Nephron progenitor cell (in vitro differentiated cells): ENCODE measurements around the gene SRSF3.
"Not testable (repeated sequence)": the region's sequence is repeated elsewhere in the genome, so short reads cannot be mapped to it uniquely, and the experiment has no call there.

ENCODE experiments used
- DNase-seq: peaks from one replicate; pipeline ENCODE4 v3.0.0; 2021
- H3K27ac Mint-ChIP-seq: 2 replicates; pipeline ENCODE4 v1.8.0; 2021; ENCODE audit warnings: mild to moderate bottlenecking, moderate library complexity, mixed read lengths
- H3K27me3 Mint-ChIP-seq: 2 replicates; pipeline ENCODE4 v1.8.0; 2021; ENCODE audit warnings: mild to moderate bottlenecking, low read depth, mixed read lengths; ENCODE audit not compliant: poor library complexity
- H3K36me3 Mint-ChIP-seq: 2 replicates; pipeline ENCODE4 v1.8.0; 2021; ENCODE audit warnings: low read depth, mixed read lengths
- H3K4me1 Mint-ChIP-seq: 2 replicates; pipeline ENCODE4 v1.8.0; 2021; ENCODE audit warnings: mixed read lengths
- H3K4me3 Mint-ChIP-seq: 2 replicates; pipeline ENCODE4 v1.8.0; 2021; ENCODE audit warnings: mild to moderate bottlenecking, moderate library complexity, mixed read lengths
- H3K9me3 Mint-ChIP-seq: 2 replicates; pipeline ENCODE4 v1.8.0; 2021; ENCODE audit warnings: mild to moderate bottlenecking, moderate library complexity, mixed read lengths
- TF ChIP-seq, protein P1 (sequence below): fragments of 200-600 bp; sonication (generic); IDR thresholded peaks from 2 replicates; pipeline ENCODE4 v1.5.0; 2021; ENCODE audit warnings: antibody characterized with exemption

SRSF3 gene

DNA sequence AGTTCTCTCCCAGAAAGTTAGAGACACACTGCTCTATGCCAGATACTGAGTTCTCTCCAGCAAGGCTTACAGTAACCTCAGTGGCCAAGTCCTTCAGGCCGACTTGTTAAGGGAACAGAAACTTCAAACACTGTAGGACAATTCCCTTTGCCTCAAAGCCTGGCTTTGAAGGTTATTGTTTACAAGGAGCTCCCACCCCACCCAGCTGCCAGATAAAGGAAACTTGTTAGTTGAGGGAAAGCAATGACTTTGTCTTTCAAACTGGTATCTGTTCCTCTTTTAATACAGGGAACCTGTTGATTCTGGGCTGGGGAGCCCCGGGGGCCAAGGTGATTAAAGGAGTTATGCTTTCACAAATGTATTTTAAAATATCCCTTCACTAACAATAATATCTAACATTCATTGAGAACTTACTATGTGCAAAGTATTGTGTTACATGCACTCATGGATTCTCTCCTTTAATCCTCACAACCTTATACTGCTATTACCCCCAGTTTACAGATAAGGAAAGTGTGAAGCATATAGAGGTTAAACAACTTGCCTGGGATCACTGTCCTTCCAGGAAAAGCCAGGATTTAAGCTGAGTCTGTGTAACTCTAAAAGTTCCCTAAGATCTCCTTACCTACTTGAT lies 56.8 kb downstream of the SRSF3 start:
- Mint-ChIP-seq H3K9me3 (no peaks in the 10 kb centered on the region), H3K36me3 (no peaks in the 10 kb centered on the region), H3K27ac (no peak overlapping the region), H3K4me3 (no peak overlapping the region), H3K27me3 (peaks cover 6% of the 10 kb centered on the region), H3K4me1 (peaks cover 53% of the 10 kb centered on the region)
- TF ChIP-seq, protein P1, sequence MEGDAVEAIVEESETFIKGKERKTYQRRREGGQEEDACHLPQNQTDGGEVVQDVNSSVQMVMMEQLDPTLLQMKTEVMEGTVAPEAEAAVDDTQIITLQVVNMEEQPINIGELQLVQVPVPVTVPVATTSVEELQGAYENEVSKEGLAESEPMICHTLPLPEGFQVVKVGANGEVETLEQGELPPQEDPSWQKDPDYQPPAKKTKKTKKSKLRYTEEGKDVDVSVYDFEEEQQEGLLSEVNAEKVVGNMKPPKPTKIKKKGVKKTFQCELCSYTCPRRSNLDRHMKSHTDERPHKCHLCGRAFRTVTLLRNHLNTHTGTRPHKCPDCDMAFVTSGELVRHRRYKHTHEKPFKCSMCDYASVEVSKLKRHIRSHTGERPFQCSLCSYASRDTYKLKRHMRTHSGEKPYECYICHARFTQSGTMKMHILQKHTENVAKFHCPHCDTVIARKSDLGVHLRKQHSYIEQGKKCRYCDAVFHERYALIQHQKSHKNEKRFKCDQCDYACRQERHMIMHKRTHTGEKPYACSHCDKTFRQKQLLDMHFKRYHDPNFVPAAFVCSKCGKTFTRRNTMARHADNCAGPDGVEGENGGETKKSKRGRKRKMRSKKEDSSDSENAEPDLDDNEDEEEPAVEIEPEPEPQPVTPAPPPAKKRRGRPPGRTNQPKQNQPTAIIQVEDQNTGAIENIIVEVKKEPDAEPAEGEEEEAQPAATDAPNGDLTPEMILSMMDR = no peak
- DNase-seq = no peak

DNA sequence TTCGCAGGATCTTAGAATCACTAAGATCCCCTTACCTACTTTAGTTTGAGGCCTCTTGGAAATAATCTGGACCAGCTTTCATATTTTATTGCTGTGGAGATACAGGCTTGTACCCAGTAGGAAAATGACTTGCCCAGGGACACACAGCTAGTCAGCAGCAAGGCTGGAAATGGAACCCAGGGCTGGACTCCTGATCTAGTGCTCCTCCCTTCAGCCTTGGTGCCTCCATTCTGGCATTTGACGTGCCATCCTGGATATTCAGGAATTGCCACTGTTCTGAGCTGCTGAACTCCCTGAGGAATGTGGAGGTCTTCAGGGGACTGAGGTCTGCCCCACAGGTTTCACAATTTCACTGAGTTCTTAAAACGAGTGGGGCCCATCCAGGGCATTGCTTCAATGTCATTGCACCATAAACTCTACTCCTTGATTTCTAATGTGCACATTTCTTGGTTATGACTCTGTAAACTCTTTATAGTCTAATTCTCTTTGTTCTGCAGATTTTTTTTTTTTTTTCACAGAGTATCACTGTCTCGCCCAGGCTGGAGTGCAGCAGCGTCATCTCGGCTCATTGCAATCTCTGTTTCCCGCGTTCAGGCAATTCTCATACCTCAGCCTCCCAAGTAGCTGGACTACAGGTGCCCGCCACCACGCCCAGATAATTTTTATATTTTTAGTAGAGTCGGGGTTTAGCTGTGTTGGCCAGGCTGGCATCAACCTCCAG lies 57.7 kb downstream of the SRSF3 start:
- Mint-ChIP-seq H3K9me3 (no peaks in the 10 kb centered on the region), H3K27ac (no peak overlapping the region), H3K27me3 (peaks cover 3% of the 10 kb centered on the region), H3K4me1 (peaks cover 57% of the 10 kb centered on the region), H3K4me3 (no peak overlapping the region), H3K36me3 (no peaks in the 10 kb centered on the region)
- no peak for DNase-seq
- TF ChIP-seq, protein P1 = no peak

DNA sequence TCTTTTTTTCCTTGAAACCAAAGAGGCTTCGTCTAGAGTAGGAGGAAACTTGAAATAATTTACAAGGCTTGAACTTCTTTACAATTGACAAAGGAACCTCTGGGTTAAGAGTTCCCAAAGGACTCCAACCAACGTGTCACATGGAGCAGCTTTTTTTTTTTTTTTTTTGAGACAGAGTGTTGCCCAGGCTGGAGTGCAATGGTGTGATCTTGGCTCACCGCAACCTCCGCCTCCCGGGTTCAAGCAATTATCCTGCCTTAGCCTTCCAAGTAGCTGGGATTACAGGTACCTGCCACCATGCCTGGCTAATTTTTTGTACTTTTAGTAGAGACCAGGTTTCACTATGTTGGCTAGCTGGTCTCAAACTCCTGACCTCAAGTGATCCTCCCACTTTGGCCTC lies 60.3 kb downstream of the SRSF3 start:
- H3K27ac Mint-ChIP-seq, H3K36me3 Mint-ChIP-seq, H3K9me3 Mint-ChIP-seq, DNase-seq, H3K27me3 Mint-ChIP-seq, H3K4me3 Mint-ChIP-seq: not testable (repeated sequence)
- H3K4me1 Mint-ChIP-seq = peaks cover 64% of the 10 kb centered on the region
